Measurements from ENCODE around the gene BTN1A1.
A peak's percentile ranks its signal among the peaks of the same experiment; 100 is the strongest.

The BTN1A1 gene

DNA sequence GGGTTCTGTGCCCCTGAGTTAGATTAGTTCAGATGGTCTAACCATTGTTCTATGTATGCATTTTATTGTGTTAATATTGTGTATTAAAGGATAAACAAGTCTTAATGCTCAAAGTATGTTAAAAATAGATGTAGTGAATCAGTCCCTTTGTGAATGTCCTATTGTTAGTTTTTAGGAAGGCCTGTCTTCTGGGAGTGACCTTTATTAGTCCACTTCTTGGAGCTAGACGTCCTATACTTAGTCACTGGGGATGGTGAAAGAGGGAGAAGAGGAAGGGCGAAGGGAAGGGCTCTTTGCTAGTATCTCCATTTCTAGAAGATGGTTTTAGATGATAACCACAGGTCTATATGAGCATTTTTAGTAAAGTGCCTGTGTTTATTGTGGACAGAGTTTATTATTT lies 25.7 kb downstream of the BTN1A1 start:
- H3K4me2 ChIP-seq (ENCODE audit: low read length): no peak overlapping the region

DNA sequence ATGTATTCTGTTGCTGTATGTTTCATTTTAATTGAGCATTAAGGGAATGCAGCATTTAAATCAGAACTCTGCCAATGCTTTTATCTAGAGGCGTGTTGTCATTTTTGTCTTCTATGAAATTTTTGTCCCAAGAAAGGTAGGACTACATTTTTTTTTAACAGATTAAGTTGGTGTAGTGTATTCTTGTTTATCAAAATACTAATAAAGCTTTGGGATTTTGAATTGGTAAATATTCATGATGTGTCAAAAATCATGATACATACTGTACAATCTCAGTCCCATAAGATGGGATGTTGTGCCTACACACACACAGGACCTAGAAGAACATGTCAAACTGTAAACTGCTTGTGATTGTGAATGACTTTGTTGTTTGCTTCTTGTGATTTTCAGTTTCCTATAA lies 26.8 kb downstream of the BTN1A1 start:
- H4K20me1 ChIP-seq (ENCODE audit: insufficient read depth, low read length): no peaks in the 10 kb centered on the region
- H3K9me3 ChIP-seq (ENCODE audit: insufficient read depth, low read length): no peaks in the 10 kb centered on the region
- H3K4me2 ChIP-seq (ENCODE audit: low read length): no peak overlapping the region
- TF ChIP-seq EZH2phosphoT487 (IDR thresholded peaks at IDR 0.05; ENCODE audit: low read depth): no peak
- no peak for TF ChIP-seq CTCF (IDR thresholded peaks at IDR 0.05; ENCODE audit: low read depth, low read length)
- no peak overlapping the region for H2AFZ ChIP-seq (ENCODE audit: low read depth, low read length)
- H3K27me3 ChIP-seq (ENCODE audit: low read depth, low read length): no peaks in the 10 kb centered on the region
- H3K79me2 ChIP-seq (ENCODE audit: low read length): peaks cover 26% of the 10 kb centered on the region
- peaks cover 10% of the 10 kb centered on the region for H3K4me1 ChIP-seq (ENCODE audit: low read length)
- H3K4me3 ChIP-seq (ENCODE audit: low read length): no peak overlapping the region
- H3K9ac ChIP-seq (ENCODE audit: low read length): no peak overlapping the region
- no peaks in the 10 kb centered on the region for H3K36me3 ChIP-seq (replicated peaks; ENCODE audit: low read depth, low read length)
- H3K27ac ChIP-seq (ENCODE audit: low read length): no peak overlapping the region

More for the DNA sequence above, 25.7 kb downstream of the BTN1A1 start:
- H3K27ac ChIP-seq (ENCODE audit: low read length): no peak overlapping the region
- H2AFZ ChIP-seq (ENCODE audit: low read depth, low read length): no peak overlapping the region
- no peaks in the 10 kb centered on the region for H3K9me3 ChIP-seq (ENCODE audit: insufficient read depth, low read length)
- no peaks in the 10 kb centered on the region for H4K20me1 ChIP-seq (ENCODE audit: insufficient read depth, low read length)
- peaks cover 26% of the 10 kb centered on the region for H3K79me2 ChIP-seq (ENCODE audit: low read length)
- no peaks in the 10 kb centered on the region for H3K27me3 ChIP-seq (ENCODE audit: low read depth, low read length)
- no peaks in the 10 kb centered on the region for H3K36me3 ChIP-seq (replicated peaks; ENCODE audit: low read depth, low read length)
- H3K4me3 ChIP-seq (ENCODE audit: low read length): no peak overlapping the region
- no peak overlapping the region for H3K9ac ChIP-seq (ENCODE audit: low read length)
- H3K4me1 ChIP-seq (ENCODE audit: low read length): peaks cover 10% of the 10 kb centered on the region
- TF ChIP-seq EZH2phosphoT487 (IDR thresholded peaks at IDR 0.05; ENCODE audit: low read depth) (no peak), CTCF (IDR thresholded peaks at IDR 0.05; ENCODE audit: low read depth, low read length) (no peak)

DNA sequence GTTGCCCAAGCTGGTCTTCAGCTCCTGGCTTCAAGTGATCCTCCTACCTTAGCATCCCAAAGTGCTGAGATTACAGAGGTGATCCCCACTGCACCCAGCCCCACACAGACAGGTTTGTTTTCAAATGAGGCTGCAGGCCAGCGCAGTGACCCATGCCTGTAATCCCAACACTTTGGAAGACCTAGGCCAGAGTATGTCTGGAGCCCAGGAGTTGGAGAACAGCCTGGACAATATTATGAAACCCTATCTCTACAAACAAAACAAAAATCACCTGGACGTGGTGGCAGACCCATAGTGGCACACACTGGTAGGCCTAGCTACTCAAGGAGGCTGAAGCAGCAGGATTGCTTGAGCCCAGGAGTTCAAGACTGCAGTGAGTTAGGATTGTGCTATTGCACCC lies 30.1 kb downstream of the BTN1A1 start:
- Histone ChIP-seq H3K9ac (ENCODE audit: low read length) (no peak overlapping the region), H3K4me3 (ENCODE audit: low read length) (no peak overlapping the region), H3K36me3 (replicated peaks; ENCODE audit: low read depth, low read length) (no peaks in the 10 kb centered on the region), H3K27me3 (ENCODE audit: low read depth, low read length) (no peaks in the 10 kb centered on the region), H2AFZ (ENCODE audit: low read depth, low read length) (no peak overlapping the region), H3K27ac (ENCODE audit: low read length) (no peak overlapping the region), H3K4me1 (ENCODE audit: low read length) (peaks cover 25% of the 10 kb centered on the region), H4K20me1 (ENCODE audit: insufficient read depth, low read length) (no peaks in the 10 kb centered on the region), H3K79me2 (ENCODE audit: low read length) (no peaks in the 10 kb centered on the region), H3K4me2 (ENCODE audit: low read length) (no peak overlapping the region), H3K9me3 (ENCODE audit: insufficient read depth, low read length) (no peaks in the 10 kb centered on the region)
- no peak for TF ChIP-seq EZH2phosphoT487 (IDR thresholded peaks at IDR 0.05; ENCODE audit: low read depth)
- no peak for TF ChIP-seq CTCF (IDR thresholded peaks at IDR 0.05; ENCODE audit: low read depth, low read length)

DNA sequence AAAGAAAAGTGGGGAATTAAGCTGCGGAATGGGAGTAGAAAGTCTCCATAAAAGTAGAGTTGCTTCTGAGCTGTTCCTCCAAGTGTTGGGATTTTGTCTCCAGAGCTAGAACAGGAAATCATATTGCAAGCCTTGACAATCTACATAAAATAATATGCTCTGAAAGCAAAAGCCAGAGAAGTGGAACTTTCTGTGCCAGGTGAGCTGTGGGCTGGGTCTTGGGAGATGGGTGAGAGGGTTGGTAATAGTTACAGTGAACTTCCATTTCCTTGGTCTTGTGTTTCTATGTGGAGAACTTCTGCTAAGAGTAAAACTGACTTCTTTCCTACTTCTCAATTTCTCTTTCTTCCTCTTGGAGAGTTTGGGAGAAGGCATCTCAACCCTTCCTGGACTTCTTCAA lies 31.8 kb downstream of the BTN1A1 start:
- Histone ChIP-seq H3K79me2 (ENCODE audit: low read length) (no peaks in the 10 kb centered on the region), H3K27ac (ENCODE audit: low read length) (0 out of 2 replicates have a peak overlapping the region, but pooled peaks have one; percentile 22), H3K36me3 (replicated peaks; ENCODE audit: low read depth, low read length) (no peaks in the 10 kb centered on the region), H3K4me1 (ENCODE audit: low read length) (peaks cover 37% of the 10 kb centered on the region), H3K27me3 (ENCODE audit: low read depth, low read length) (no peaks in the 10 kb centered on the region), H2AFZ (ENCODE audit: low read depth, low read length) (no peak overlapping the region), H3K9me3 (ENCODE audit: insufficient read depth, low read length) (no peaks in the 10 kb centered on the region), H4K20me1 (ENCODE audit: insufficient read depth, low read length) (no peaks in the 10 kb centered on the region), H3K4me3 (ENCODE audit: low read length) (no peak overlapping the region), H3K4me2 (ENCODE audit: low read length) (peak overlapping the region; percentile 64), H3K9ac (ENCODE audit: low read length) (no peak overlapping the region)
- TF ChIP-seq EZH2phosphoT487 (IDR thresholded peaks at IDR 0.05; ENCODE audit: low read depth) (no peak), CTCF (IDR thresholded peaks at IDR 0.05; ENCODE audit: low read depth, low read length) (no peak)
